NCI-H1694 treated with DMSO at 0.1 percent for 48 hours (cell line): ENCODE results near the gene APEH.
A peak's percentile ranks its signal among the peaks of the same experiment; 100 is the strongest.

ENCODE experiments used
- DNase-seq: peaks from one replicate; lab custom pipeline; 2025; lab: John Stamatoyannopoulos, UW

The APEH gene

DNA sequence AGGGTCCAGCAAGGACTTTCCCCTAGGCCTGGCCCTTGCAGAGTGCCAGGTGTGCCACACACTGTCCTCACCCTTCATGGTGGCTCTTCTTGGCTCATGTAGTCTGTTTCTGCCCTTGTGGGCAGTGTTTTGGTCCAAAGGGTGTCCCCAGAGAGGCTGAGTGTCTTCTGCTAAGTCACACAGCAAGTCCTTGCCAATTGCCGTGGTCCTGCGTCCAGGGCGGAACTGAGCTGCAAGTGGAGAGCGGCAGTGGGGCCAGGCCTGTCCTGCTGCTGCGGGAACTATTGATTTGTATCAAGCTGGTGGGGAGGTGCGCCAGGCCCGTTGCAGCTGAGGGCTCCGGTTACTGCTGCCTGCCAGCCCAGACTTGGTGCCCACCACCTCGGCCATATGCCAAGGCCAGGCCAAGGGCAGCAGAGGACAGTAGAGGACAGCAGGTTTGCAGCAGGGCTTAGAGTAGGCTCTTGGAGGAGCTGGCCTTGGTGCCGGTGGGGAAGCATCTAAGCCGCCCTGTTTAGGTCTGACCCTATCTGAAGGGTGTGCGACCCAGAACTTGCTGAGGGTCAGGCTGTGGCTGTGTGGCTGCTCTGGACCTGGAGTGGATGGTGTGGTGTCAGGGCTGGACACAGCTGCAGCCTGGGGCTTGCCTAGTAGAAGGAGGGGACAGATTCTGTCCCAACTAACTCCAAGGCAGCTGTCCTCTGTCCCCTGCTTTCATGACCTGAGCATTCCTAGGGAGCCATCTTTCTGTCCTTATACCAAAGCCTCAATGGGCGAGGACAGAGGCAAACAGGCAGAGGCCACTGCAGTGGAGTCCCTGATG, 40.8 kb downstream of the APEH start:
- no peak for DNase-seq

DNA sequence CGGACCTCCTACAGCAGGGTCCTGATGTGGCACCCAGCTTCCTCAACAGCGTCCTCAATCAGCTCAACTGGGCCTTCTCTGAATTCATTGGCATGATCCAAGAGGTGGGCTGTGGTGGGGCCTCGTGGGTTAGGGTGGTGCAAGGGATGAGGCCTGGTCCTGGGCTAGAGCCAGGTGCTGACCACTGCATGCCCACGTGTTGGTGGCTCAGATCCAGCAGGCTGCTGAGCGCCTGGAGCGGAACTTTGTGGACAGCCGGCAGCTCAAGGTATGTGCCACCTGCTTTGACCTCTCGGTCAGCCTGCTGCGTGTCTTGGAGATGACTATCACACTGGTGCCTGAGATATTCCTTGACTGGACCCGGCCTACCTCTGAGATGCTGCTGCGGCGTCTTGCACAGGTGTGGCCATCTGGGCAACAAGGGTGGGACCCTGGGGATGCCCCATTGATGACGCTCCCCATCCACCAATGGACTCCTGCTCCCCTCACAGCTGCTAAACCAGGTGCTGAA, 41.5 kb downstream of the APEH start:
- no peak for DNase-seq

DNA sequence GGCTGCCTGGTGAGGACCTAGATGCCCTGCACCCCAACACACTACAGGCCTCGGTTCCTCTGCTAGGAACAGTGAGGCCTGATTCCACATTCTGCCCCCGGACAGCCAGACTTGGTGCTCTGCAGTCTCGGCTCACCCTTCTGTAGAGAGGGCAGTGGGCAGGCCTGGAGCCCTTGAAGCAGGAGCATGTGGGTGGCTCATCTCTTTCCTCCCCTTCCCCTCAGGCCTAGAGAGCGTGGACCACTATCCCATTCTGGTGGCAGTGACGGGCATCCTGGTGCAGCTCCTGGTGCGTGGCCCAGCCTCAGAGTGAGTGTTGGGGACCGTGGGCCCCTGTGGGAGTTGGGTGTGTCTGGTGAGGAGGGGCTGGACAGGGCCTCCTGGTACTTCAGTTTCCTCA, 42.0 kb downstream of the APEH start:
- DNase-seq: no peak

DNA sequence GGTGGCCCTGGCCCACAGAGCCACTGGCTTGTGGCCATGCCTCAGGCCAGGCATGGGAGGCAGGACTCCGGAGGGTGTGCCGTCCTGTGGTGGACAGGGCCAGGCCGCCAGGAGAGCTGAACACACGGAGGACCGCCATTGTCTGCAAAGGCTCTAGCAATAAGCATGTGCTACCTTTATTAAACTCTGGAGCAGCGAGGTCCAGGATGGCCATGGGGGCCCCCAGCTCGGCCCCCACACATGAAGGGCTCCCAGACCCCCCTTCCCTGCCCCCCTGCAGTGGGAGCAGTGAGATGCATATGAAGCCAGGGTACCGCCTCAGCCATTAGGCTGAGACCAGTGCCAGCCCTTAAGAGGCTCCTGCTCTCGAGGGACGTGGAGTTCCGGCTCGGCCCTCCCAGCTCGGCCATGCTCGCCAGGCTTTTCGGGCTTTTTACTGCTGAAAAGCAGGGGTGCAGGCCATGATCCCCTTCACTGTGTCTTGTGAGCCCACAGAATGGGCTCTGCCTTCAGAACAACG, 42.6 kb downstream of the APEH start:
- DNase-seq: no peak

DNA sequence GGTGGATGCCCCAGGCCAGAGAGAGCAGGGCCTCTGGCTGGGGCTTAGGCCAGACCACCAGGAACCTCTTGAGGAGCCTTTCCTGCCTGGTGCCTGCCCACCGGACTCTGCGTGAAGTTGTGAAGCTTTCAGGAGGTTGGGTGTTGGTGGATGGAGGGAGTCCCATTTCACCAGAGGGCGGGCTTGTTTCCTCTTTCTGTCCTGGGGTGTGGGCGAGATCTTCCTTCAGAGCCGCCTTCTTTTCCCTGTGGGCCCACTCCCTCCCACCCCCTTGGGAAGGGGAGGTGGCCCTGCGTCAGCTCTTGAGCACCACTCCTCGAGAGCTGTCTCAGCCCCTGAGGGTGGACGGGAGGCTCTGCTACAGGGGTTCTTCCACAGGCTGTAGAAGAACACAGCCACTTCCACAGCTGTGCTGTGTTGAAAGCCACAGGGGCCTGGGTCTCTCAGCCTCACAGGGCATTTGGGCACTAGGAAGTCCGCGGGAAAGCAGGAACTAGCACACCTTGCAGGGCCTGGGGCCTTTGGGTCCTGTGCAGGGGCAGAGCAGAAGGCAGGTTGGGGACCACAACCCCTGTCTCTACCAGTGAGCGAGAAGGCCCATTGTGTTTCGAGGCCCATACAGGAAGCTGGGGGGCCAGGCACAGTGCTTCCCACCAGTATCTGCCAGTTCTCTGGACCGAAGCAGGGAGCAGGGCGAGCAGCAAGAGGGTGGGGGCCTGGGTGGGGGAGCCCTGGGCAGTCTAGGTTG, 43.2 kb downstream of the APEH start:
- DNase-seq: no peak

DNA sequence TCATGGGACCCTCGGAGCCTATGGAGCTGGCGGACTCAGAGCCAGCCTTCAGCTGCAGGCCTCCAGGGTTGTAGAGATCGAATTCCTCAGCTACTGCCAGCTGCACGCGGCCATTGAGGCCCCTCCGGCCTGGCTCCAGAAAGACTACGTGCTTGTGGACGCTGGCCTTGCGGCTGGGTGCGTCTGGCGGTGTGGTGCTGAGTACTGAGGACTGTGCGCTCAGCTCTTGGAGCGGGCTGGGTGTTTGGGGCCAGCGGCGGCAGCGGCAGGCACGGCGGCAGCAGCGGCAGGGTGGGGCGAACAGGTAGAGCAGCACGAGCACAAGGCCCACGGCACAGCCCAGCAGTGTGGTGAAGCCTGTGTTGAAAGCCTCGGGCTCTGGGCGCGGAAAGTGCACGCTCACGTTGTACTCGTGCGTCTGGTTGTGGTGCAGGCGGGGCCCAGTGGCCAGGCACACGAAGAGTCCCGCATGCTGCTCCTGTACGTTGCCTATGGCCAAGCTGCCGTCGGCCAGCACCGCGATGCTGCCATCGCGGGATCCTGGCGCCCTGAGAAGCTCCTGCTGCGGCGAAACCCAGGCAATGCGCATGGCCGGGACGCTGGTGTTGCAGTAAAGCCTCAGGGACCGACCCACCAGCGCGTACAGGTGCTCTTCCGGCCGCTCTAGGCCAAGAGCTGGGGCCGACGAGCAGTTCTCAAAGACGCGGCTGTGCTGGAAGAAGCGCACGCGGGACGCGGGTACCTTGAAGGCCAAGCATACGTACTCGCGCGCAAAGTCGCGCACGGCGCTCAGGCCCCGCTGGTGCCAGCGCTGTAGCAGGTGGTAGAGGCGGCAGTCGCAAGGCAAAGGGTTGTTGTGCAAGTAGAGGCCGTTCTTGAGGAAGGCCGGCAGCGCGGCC, 44.1 kb downstream of the APEH start:
- no peak for DNase-seq

DNA sequence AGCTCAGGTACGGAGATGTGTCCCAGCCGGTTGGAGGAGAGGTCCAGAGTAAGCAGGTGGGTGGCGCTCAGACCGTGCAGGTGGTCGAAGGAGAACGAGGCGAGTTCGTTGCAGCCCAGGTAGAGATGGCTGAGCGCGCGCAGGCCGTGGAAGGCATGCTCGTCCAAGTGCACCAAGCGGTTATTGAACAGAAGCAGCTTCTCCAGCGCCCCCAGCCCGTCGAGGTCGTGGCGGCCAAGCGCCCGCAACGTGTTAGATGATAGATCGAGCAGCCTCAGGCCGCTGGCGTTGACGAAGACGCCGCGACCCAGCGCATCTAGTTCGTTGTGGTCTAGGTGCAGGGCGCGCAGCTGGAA, 44.7 kb downstream of the APEH start:
- DNase-seq: no peak

DNA sequence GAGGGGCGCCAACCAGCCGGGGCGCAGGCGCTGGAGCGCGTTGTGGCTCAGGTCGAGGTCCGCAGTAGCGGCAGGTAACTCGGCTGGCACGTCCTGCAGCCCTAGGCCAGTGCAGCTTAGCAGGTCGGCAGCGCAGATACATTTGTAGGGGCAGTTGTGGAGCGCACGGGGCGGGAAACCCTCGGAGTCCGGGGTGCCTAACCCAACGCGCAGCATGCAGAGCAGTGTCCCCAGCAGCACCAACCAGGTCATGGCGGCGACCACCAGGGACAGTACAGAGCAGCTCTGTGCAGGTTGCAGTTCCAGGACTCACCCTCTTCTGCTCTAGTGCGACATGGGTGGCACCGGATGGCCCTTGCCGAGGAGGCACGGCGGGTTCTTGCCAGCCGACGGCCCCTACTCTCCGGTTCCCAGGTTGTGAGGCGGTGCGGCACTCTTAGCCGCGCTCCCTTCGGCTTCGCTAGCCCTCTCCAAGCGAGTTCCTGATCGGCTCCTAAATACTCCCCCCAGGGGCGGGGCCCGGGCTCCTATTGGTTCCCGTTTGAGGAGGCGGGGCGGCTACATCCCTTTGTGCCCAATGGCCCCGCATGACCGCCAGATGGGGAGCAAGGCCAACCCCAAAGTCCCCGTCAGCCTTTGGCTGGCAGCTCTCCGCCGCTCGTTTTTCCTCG, 45.2 kb downstream of the APEH start, which contains the start of gene AMIGO3:
Gene AMIGO3, minus strand, starts transcription at position 471 of the 671 bp plus-strand sequence. Its CDS starts 219 bp downstream, at position 252.
- DNase-seq: peak; percentile 48

DNA sequence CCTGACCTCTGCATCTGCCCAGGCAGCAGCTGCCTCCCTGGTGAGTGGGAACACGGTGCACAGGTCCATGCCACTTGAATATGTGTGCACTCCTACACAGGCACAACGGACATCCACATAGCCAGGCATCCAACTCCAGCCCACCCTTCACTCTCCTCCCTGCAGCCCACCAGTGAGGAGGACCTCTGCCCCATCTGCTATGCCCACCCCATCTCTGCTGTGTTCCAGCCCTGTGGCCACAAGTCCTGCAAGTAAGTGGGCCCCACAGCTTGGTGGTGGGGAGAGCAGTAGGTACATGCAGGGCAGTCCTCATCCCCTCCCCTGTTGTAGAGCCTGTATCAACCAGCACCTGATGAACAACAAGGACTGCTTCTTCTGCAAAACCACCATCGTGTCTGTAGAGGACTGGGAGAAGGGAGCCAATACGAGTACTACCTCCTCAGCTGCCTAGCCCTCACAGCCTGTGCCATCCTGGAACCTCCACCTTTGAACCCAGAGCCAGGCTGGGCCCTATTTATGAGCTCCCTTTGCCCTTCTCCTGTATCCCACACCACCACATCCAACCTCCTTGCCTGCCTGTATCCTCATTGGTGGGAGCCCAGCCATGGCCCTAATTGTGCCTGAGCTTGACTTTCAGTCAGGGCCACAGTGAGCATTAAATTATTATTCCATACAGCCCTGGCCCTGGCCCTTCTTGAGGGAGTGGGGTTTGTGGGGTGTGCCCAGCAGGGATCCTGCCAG, 46.9 kb downstream of the APEH start:
- DNase-seq: no peak

DNA sequence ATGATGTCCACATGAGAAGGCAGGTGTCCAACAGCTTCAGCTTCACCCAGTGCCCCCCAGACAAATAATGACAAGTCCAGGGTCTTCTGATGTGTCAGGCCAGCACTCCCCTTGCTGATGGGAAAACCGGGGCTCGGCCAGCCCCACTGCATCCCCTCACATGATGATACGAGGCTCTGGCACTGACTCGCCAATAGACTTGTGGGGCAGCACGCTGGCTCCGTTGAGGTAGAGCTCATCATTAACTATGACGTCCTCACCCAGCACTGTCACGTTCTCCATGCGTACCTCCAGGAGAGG, 47.4 kb downstream of the APEH start:
- DNase-seq: no peak

DNA sequence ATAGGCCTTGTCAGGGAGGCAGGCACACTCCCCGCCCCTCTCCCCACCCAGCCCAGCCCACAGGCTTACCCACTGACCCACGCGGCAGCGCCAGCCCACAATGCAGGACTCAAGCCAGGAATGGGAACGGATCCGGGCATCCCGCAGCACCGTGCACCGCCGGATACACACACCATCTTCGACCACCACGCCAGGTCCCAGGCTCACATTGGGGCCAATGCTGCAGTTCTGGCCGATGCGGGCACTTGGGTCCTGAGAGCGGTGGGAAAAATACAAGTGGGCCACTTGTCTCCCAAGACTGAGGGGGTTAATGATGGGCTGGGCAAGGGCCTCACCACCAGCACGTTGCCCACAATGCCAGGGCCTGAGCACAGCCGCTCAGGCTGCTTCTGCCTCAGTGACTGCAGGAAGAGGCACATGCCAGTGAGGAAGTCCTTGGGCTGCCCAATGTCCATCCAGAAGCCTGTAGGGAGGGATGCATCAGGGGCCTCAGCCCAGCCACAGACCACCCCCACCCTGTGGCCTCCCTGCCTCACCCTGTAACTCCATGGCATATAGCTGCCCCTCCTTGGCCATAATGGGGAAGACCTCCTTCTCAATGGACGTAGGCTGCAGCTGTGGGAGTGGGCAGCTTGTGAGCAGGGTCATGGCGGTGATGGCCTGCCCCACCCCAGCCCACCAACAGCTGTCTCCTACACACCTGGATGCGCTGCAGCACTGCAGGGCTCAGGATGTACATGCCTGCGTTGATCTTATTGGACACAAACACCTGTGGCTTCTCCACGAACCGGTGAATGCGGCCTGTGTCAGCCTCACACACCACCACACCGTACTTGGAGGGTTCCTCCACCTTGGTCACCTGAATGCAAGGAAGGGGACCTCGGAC, 48.0 kb downstream of the APEH start:
- no peak for DNase-seq

DNA sequence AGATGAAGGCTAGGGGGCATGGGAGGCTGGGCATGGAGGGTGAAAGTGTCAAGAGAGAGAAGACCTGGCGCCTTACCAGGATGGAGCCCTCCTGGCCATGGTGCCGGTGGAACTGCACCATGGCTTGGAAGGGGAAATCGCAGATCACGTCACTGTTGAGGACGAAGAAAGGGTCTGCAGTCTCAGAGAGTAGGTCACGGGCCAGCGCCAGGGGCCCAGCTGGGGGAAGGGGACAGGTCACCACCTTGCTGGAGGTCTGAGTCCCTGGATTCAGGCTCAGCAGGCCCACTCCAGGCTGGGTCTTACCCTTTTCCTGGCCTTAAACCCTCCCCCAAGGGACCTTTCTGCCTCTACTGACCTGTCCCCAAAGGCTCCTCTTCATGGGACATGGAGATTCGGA, 48.7 kb downstream of the APEH start:
- DNase-seq: no peak

DNA sequence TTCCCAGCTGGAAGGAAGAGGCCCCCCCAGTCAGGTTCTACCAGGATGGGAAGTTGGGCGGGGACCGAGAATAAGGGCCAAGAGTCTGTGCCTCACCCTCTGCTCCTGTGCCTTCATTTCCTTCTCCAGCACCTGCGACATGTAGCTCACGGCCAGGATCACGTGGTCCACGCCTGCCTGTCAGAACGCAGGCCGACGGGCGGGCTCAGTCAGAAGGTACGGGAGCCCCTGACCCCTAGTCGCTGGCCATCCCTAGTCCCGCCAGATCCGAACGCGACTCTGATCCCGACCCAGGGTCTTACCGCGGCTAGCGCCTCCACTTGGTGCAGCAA, 49.1 kb downstream of the APEH start:
- no peak for DNase-seq

DNA sequence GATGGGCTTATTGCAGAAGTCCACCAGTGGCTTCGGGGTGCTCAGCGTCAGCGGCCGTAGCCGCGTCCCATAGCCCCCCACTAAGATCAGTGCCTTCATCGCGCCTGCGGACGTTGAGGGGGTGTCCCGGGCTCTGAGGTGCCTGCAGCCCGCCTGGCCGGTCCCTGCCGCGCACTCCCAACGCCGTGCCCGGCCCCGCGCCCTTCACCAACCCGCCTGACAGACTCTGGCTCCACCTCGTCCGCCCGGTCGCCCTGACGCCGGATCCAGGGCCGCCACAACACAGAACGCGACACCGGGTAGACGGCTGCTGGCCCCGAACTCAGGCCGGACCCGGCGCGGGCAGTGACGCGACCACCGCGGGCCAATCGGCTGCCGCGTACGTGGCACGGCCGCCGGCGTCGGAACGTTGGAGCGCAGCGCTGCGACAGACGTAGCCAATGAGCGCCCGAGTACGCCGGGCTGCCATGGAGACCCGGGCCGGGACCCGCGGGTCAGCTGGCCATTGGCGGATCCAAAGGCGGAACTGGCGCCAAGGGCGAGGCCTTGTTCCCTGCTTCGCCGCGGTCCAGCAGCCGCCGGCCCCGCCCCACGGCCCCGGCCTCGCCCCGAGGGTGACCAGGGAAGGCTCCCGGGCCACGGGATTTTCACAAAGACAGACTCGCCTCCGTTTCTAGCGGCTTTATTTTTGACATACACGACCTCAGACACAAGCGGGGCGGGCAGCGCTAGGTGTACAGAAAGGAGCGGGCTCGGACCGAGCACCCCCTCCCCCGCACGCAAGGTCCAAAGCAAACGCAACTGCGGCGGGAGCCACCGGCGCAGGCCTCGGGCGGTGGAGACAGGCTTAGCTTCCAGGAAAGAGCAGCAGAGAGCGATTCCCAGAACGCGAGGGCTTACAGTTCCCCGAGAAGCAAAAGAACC, 49.7 kb downstream of the APEH start, which contains the start of gene GMPPB:
Gene GMPPB, minus strand, starts transcription at position 324 of the 924 bp plus-strand sequence. Its CDS starts 225 bp downstream, at position 99.
- peak; percentile 40 for DNase-seq

DNA sequence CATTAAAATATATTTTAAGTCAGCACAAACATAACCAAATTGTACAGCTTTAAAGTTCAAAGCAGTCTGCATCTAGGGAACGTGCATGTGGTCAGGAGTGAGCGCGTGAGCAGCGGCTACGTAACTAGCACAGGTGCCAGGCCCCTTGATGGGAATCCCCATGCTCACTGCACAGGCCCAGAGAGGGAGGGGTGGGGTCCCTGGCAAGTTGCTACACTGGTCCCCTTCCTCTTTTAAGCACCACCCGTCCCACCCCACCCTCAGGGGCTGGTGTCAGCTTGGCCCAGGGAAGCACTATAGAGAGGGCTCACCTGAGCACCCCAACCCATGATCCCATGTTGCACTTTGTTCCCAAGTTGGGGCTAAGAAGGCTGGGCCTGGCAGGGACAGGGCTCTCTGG, 50.4 kb downstream of the APEH start:
- DNase-seq: no peak

DNA sequence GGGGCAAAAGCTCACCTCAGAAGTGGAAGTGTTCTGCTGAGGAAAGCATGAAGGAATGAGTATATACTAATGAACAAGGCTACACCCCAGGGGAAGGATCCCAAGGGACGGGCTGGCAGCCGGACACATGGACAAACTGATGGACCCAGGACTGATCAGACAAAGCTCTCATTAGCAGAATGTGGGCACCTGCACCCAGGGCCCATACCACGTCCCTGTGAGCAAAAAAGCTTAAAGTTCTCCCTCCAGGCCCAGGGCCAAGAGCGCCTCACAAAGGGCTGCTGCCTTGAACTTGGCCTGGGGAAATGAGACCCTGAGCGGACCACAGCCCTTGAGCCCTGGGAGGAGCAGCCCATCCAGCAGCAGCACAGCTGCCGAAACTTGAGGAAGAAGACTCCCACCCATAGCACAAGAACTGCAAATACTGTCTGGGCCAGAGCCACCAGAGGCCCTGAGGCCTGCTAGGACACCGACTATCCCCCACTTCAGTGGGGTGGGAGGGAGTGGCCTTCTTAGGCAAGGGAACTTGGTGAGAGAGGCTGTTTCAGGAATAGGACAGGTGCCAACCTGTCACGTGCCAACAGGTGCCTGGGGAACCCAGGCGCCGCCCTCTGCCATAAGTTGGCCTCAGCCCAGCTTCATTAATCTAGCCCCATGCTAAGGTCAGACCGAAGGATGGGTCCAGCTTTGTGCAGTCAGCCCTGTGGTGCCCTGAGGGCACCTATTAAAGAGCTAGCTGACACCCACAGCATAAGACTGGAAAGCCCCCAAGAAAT, 51.9 kb downstream of the APEH start:
- no peak for DNase-seq

DNA sequence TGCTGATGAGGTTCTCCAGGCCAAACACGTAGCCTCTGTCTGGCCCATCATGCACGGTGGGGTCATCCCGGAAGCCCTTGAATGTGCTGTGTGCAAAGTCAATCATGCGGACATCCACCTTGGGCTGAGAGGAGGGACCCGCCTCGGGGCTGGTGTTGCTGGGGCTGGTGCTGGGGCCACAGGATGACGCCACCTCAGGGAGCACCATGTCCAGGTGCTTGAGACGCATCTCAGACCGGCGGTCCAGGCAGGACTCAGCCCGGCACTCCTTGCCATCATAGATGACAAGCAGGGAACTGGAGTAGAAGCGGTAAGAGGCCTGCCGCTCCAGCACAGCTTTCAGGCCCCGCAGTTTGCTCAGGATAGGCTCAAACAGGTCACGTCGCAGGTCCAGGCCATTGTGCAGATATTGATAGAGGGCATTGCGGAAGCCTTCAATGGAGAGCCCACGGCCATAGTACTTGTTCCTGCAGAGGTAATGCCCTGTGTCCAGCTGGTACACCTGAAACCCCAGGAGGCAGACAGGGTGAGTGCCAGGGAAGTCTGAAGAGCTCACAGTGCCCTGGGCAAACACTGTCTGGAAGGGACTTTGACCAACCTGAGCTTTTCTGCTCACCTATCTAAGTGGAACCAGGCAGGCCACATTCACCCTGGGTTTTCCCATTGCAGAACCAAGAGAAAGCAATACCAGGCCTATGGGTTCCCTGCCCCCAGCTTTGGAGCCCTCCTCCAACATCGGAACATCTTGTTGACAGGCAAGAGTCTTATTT, 53.2 kb downstream of the APEH start:
- DNase-seq: no peak
